Adipose tissue (tissue), 3 donors: ENCODE results near the gene SPDYE16. TPM values are rescaled to one million over a fixed set of nuclear protein-coding genes. Genes with fewer than 3 reads are reported as not detected.
"Not testable (repeated sequence)": the region's sequence is repeated elsewhere in the genome, so short reads cannot be mapped to it uniquely, and the experiment has no call there.

Experiments used
- H3K27ac ChIP-seq: one replicate; pipeline ENCODE4 v1.5.1; 2013; ENCODE audit warnings: low read depth, low read length
- WGBS, 3 donors: extraction: QIAGEN DNeasy Blood & Tissue Kit; methylation state at CpG; one replicate each; pipeline ENCODE4 v1.1.7; 2013; 5-methylcytosine and 5-hydroxymethylcytosine counted together
- polyA plus RNA-seq, 3 donors: library from polyadenylated mRNA; stranded (reverse); fragments of 200-250 nt; gene quantifications; one replicate each; pipeline ENCODE4 v1.2.3, GENCODE V29; 2013
- donor health status: healthy with polysubstance abuse.
- donor health status: Bipolar disorder and iron deficiency.
- donor health status: healthy.

Gene SPDYE16, protein sequence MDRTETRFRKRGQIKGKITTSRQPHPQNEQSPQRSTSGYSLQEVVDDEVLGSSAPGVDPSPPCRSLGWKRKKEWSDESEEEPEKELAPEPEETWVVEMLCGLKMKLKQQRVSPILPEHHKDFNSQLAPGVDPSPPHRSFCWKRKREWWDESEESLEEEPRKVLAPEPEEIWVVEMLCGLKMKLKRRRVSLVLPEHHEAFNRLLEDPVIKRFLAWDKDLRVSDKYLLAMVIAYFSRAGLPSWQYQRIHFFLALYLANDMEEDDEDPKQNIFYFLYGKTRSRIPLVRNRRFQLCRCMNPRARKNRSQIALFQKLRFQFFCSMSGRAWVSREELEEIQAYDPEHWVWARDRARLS
- under 1 TPM; 0.05 to 0.11 (median 0.10) TPM for polyA plus RNA-seq

DNA sequence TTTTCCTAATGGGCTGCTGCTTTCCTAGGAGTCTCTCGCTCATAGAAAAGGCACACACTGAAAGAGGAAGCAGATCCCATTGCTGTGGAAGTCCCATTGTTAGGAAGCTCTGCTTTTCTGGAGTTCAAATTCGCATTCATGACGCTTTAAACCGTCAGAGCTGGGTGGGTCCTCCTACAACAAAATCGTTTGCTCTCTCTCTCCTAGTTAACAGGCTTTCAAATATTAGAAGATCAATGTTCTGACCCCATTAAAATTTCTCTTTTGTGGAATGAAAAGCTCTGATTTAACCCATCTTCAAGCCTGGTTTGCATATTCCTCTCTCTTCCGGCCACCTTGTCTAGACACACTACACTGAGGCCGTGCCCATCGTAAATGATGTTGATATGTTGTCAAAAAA, at the start of gene SPDYE16:
SPDYE16 (minus strand) TSS at position 101 of the 400 bp plus-strand sequence. CDS start 1,838 bp downstream, outside the sequence.
- WGBS, 3 donors, result no CpG with 5 or more reads among the region's 8 CpGs
- H3K27ac ChIP-seq, result not testable (repeated sequence)

GRCh38 chr7:76592694-76593093, 49.6 kb upstream of the SPDYE16 start:
- not testable (repeated sequence) for H3K27ac ChIP-seq
- 35 to 71% (median 36%) methylated on average over 2 of the region's 2 CpGs for WGBS, 3 donors

DNA sequence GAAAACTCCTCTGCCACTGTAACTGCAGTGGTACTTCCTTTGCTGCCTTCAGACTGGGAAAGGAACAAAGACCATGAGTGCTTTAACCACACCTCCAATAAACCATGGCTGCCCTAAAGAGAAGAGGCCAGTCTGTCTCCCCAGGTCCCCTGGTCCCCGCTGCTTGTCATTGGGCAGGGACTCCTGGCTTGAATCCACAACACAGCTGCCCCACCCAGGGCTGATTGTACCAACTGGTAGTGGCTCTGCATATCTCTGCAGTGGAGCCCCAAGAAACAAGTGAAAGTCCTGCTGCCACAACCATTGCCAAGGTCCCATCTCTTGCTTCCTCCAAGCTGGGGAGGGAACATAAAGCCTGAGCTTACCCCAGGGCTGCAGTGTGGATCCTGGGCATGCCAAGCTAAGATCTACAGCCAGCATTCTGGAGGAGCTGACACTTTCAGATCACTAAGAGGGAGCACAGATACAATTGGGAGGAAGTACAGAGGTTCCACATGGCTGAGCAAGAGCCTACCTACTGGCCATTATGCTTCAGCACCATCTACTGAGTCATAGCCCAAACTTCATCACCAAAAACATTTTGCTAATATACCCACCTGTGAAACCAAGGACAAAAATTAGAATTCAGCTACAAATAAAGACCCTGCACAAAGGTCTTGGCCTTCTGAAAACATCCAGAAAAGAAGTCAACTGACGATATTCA, 48.7 kb upstream of the SPDYE16 start:
- WGBS, 3 donors, result 81 to 86% (median 81%) methylated on average over 2 of the region's 2 CpGs
- not testable (repeated sequence) for H3K27ac ChIP-seq

- WGBS, 3 donors, result 96 to 100% (median 98%) methylated on average over 2 to 3 of the region's 3 CpGs
- H3K27ac ChIP-seq, result not testable (repeated sequence)
These were observed 47.9 kb upstream of the SPDYE16 start for GRCh38 chr7:76591033-76591432.

DNA sequence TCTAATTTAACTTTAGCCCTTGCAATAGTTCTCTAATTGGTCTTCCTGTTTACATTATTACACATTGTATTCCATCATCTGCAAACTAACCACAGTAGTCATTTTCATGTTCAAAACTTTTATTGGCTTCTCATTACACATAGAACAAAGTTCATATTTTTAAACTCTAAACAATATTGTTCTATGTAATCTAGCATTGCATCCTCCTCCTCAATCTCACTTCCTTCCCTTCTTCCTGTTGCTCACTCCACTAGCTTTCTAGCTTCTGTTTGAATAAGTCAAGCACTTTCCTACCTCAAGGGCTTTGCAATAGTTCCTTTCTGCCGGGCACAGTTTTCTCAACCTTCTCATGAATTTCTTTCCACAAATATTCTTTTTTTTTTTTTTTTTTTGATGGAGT, 45.5 kb upstream of the SPDYE16 start:
- no CpG with 5 or more reads among the region's 1 CpG for WGBS, 3 donors
- not testable (repeated sequence) for H3K27ac ChIP-seq

GRCh38 chr7:76586585-76587315, 43.7 kb upstream of the SPDYE16 start:
- H3K27ac ChIP-seq, result not testable (repeated sequence)
- 62 to 96% (median 91%) methylated on average over 2 of the region's 2 CpGs for WGBS, 3 donors

DNA sequence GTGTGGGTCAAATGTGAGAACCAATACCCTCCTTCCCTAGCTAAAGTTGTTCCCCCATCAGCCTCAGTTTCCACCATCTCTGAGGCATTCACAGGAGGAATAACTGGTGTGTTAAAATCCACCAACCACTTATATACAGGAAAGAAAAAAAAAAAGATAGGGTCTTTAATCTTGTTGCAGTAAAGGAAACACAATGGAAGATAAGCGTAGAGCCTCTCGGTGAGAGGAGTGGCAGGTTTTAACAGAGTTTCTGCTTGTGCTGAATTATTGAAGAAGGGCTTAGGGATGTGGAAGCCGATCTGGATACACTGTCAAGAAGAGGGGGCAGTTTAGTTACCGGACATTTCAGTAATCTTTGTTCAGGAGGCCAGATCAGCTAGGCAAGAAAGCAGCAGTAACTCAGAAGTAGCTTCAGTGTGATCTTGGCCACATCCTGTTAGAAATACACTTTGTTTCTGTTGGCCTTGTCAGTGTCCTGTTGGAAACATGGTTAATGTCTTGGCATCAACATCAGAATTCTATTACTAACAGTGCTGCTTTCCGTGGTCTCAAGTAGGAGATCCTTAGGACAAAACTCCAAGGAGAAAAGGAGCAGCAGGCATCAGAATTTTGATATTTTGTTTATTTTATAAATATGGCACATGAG, 40.7 kb upstream of the SPDYE16 start:
- not testable (repeated sequence) for H3K27ac ChIP-seq
- 33 to 57% (median 39%) methylated on average over 5 of the region's 5 CpGs for WGBS, 3 donors

DNA sequence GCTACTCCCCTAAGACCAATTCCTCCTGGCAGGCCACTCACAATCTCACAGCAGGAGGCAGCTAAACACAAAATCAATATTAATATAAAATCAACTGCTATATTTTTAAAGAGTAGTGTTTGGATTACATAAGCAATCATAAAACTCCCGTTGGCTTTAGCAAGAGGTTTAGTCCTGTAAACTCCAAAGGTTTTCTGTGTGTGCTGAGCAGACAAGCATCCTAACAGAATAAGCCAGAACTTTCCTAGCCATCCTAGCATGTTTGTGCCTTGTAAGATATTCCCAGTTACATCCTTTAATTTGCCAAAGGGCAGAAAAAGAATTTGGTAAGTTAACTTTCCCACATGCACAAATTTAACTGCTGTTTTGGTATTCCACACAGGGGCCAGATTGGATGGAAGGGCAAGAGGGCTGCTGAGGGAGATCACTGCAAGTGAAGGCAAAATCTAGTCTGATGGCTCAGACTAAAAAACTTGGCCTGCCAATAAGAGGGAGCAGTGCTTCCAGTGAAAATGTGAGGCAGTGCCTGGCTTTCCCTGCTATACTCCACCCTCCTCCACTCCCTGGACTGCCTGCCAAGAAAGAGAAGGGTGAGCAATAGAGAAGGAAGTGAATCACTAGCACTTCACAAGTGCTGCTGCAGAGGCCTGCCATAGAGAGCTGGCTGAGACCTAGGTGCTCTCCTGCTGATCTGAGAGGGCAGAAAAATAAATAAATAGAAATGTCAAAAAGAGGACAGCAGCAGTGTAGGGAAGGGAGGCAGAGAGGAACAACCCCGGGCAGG, 39.9 kb upstream of the SPDYE16 start:
- 14 to 28% (median 26%) methylated on average over 1 of the region's 2 CpGs for WGBS, 3 donors
- H3K27ac ChIP-seq, result not testable (repeated sequence)

DNA sequence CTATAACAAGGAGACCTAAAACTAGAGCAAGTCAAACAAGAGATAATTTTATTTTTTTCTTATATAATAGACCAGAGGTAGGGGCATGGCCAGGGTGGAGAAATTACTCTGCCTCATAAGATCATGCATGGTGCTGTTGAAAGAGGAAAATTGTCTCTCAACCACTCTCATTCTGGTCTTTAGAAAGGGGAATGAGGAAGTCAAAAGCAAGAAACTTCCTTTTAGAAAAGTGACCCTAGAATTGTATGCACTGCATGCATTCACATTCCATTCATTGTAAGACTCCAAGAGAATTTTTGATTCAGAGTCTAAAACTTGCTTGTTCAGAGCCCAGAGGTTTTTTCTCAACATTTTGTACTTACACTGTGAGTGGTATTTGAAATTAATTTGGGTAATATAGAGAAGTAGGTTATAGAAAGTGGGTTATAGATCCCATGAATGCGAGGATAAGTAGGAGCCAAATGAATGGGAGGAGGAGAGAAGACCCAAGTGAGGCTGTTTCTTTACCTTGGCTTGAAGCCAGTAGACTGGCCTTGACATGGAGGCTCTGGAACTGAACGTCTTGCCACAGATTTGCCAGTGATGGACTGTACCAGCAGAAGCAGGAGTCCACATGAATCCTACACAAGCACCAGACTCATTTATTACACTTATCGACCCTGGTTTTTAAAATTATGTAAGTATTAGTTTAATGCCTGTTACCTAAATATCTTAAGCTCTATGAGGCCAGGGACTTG, 33.0 kb upstream of the SPDYE16 start:
- not testable (repeated sequence) for H3K27ac ChIP-seq
- WGBS, 3 donors, result 36 to 75% (median 67%) methylated on average over 3 of the region's 3 CpGs

DNA sequence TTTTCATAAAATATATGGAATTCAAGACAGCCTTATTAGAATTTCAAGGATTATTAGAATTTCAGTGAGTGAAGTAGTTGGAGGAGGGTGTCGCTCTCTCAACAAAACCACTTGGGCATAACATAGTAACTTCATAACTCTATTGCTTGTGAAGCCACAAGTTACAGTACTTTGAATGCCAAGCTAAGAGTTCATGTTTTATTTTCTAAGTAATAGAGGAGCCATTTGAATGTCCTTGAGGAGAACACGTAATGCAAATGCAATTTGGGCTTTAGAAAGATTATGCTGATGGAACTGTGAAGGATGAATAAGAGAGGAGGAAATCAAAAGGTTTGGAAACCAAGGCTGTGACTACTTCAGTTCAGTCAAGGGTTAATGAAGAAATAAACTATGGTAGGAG, 32.3 kb upstream of the SPDYE16 start:
- WGBS, 3 donors, result 94 to 100% (median 97%) methylated on average over 1 of the region's 2 CpGs
- not testable (repeated sequence) for H3K27ac ChIP-seq

DNA sequence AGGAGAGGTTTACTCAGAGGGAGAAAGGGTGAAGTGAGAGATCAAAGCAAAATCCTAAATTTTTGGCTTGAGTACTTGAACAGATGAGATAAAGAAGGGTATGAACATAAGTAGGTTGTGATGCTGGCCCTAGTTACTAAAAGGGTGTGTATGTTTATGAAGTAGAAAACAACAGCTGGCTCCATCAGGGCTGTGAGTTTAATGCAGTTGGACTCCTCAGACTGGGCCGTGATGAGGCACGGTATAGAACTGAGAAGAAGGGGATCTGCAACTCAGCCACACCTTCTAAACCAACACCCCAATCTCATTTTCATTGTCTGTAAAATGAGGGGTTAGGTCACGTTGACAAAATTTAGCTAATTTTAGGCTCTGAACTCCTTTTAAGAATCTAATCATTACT, 29.2 kb upstream of the SPDYE16 start:
- H3K27ac ChIP-seq, result not testable (repeated sequence)
- 81 to 89% (median 81%) methylated on average over 3 of the region's 3 CpGs for WGBS, 3 donors

- 65 to 80% (median 73%) methylated on average over 4 of the region's 4 CpGs for WGBS, 3 donors
These were observed 27.3 kb upstream of the SPDYE16 start for GRCh38 chr7:76570324-76570775.

DNA sequence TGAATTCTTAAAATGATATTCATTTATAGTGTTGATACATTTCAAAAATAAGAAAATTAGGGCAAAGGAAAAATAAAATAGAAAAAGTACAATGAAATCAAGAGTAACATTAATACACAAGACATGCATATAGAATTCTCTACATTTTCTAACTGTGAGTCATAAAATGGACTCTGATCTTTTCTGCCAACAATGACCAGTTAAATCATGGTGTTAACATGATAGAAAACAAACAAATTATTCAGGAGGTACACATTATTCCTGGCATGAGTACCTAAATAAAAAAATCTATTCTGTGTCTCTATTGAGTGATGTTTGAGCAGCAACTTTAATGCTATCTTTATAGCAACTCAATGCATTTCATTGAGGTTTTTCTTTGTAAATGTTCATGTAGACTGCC, 25.6 kb upstream of the SPDYE16 start:
- H3K27ac ChIP-seq, result not testable (repeated sequence)

More at GRCh38 chr7:76570324-76570775, 27.3 kb upstream of the SPDYE16 start:
- H3K27ac ChIP-seq, result not testable (repeated sequence)

- not testable (repeated sequence) for H3K27ac ChIP-seq
These were observed 24.7 kb upstream of the SPDYE16 start for GRCh38 chr7:76567753-76568152.

- not testable (repeated sequence) for H3K27ac ChIP-seq
- 89 to 100% (median 97%) methylated on average over 2 of the region's 4 CpGs for WGBS, 3 donors
These were observed 24.2 kb upstream of the SPDYE16 start for GRCh38 chr7:76567311-76567710.

GRCh38 chr7:76565001-76565400, 21.9 kb upstream of the SPDYE16 start:
- 97 to 100% (median 100%) methylated on average over 2 of the region's 3 CpGs for WGBS, 3 donors
- not testable (repeated sequence) for H3K27ac ChIP-seq

DNA sequence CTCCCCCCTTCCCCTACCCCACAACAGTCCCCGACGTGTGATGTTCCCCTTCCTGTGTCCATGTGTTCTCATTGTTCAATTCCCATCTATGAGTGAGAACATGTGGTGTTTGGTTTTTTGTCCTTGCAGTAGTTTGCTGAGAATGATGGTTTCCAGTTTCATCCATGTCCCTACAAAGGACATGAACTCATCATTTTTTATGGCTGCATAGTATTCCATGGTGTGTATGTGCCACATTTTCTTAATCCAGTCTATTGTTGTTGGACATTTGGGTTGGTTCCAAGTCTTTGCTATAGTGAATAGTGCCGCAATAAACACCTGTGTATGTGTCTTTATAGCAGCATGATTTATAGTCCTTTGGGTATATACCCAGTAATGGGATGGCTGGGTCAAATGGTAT, 18.2 kb upstream of the SPDYE16 start:
- WGBS, 3 donors, result 93 to 97% (median 95%) methylated on average over 3 of the region's 3 CpGs
- H3K27ac ChIP-seq, result not testable (repeated sequence)
